Hematopoietic multipotent progenitor cell treated with erythropoietin and hydrocortisone succinate and interleukin-3 and kit ligand, for 6 days (in vitro differentiated cells): Measurements from ENCODE around the gene PLCE1.

ENCODE experiments used
- DNase-seq: peaks from one replicate; pipeline ENCODE4 v3.0.0-alpha.2; 2015

Gene PLCE1

GRCh38 chr10:93995182-93995581 lies 1.5 kb downstream of the PLCE1 start:
- no peak for DNase-seq

DNA sequence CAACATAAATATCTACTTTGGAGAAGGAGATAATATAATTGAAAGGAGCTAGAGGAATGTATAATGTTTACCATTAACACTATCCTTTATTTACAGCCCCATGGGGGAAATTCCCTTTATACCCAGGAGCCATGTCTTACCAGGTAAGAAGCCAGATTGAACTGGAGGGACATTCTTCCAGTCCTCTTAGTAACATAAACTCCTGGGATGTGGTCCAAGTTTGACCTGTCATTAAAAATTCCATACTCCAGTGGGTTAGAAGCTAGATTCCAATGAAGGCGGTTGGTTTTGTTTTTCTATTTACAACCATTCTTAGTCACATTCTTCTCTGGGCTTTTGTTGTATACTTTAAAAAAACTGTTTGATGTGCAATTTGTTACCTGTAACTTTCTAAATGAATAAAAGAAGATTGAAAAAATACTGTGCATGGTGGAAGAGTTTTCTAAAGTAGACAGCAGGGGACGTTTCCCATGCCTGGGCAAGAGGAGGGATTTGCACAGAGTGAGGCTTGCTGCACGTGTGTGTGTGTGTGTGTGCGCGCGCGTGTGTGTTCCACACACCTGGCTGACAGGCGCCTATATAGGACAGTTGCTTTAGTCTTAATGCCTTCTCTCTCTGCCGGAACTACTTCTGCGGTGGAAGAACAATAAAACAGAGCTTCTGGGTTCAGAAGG lies 2.0 kb downstream of the PLCE1 start:
- DNase-seq, result no peak

- DNase-seq, result no peak
Observed at GRCh38 chr10:93996551-93996950, 2.8 kb downstream of the PLCE1 start.

DNA sequence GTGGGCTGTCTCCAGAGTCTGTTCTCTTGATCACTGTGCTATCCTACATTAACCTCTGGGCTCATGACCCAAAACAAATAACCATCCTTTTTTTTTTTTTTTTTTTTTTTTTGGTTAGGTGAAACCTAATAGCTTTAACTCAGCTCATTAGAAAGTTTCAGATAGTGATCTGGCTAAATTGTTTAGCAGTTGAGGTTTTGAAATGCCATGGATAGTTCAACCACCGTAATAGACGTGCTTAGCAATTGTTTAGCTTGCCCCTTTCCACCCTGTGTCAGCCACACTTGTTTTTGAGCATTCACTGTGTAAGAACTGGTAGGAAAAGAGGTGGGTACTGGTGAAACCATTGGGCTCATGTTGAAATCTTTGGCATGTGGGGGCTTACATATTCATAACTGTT lies 3.8 kb downstream of the PLCE1 start:
- DNase-seq, result no peak

DNA sequence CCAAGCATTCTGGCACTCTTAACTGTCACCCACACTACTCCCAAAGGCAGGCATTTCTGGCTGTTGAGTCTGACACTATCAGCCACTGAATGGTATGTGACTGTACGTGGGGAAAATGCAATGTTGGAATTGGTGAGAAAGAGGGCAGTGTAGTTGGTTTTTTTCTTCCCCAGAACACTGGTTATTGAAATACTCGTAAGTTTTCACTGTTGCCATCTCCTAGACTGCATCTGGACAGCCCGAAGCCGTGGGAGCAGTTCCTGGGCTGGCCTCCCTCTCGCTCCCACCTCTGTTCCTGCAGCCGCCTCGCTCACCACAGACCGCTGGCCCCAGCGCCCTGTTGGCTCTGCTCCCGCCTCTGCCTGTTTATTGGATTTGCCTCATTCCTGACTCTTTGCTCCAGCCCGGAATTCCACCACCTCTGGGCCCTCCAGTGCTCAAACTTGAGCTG lies 5.7 kb downstream of the PLCE1 start:
- no peak for DNase-seq

GRCh38 chr10:94000638-94001415 lies 7.1 kb downstream of the PLCE1 start:
- no peak for DNase-seq

- no peak for DNase-seq
Observed at GRCh38 chr10:94001416-94001810, 7.7 kb downstream of the PLCE1 start.

- DNase-seq, result no peak
Observed at GRCh38 chr10:94002156-94002555, 8.4 kb downstream of the PLCE1 start.

GRCh38 chr10:94003488-94003887 lies 9.8 kb downstream of the PLCE1 start:
- no peak for DNase-seq

DNA sequence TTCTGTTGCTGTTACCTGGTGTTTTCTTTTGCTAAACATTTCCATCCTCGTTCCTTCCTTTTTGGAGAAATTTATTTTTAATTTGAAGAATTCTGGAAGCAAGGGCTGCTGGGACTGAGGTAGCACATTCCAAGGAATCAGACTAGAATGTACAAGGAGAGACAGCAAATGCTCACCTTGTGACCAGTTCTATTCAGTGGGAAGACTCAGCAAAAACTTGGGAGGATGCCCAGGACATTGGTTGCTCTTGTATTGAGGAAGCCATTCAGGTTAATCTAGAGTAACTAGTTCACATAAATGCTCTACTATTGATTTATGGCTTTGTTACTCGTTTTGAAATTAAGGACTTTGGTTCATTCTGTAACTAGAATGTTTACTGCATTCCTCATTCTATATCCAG lies 11.3 kb downstream of the PLCE1 start:
- DNase-seq, result no peak

GRCh38 chr10:94006591-94007550 lies 13.1 kb downstream of the PLCE1 start:
- no peak for DNase-seq

DNA sequence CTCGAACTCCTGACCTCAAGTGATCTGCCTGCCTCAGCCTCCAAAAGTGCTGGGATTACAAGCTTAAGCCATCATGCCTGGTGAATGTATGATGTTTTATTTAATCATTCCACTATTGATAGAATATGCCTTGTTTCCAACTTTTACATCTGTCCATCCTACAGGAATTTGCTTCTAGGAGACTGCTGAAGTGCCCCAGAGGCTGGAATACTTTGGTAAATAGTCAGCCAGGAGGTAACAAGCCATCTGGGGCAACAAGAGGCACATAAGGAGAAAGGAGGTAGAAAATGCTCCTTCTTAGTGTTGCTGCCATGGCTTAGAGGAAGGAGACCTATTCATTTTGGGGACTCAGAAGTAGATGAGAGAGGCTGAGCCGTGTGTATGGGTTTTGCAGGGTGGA lies 14.8 kb downstream of the PLCE1 start:
- no peak for DNase-seq

GRCh38 chr10:94010116-94010515 lies 16.4 kb downstream of the PLCE1 start:
- DNase-seq, result no peak

DNA sequence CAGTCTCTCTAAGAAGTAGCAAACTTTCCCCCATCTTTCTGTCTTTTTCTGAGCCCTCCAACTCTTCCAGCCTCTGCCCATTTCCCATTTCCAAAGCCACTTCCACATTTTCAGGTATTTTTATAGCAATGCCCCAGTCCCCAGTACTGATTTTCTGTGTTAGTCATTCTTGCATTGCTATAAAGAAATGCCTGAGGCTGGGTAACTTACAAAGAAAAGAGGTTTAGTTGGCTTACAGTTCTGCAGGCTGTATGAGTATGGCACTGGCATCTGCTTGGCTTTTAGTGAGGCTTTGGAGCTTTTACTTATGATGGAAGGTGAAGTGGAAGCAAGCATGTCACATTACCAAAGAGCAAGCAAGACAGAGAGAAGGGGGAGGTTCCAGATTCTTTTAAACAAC lies 17.2 kb downstream of the PLCE1 start:
- DNase-seq, result no peak

GRCh38 chr10:94011296-94011695 lies 17.6 kb downstream of the PLCE1 start:
- DNase-seq, result no peak

GRCh38 chr10:94012834-94013233 lies 19.1 kb downstream of the PLCE1 start:
- DNase-seq, result no peak

- no peak for DNase-seq
Observed at GRCh38 chr10:94013331-94013760, 19.6 kb downstream of the PLCE1 start.

DNA sequence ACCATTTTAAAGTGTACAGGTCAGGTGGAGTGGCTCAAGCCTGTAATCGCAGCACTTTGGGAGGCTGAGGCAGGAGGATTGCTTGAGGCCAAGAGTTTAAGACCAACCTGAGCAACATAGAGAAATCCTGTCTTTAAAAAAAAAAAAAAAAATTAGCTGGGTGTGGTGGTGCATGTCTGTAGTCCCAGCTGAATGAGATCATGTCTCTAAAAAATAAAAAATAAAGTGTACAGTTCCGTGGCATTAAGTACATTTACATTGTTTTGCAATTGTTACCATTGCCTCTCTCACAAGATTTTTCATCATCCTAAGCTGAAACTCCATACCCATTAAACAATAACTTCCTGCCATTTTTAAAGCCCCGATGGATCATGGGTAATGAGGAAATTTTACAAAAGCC lies 20.6 kb downstream of the PLCE1 start:
- DNase-seq, result no peak

GRCh38 chr10:94016727-94017714 lies 23.3 kb downstream of the PLCE1 start:
- no peak for DNase-seq

DNA sequence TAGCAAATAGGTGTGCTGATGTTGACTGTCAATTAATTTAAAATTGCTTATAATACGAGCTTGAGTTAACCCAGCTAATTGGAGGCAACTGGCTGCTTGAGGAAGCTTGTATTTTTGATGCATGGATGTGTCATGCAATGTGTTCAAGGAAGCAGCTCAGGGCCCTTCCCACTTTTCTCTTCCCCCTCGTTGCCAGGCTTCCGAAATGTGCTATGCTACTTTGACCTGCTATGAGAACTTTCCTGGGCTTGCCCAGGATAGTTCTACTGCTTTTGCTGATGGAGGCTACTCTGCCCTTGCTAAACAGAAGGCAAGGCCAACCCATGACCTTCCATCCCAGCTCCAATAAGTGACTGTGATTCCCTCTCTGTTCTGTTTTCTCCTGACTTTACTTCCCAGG lies 24.4 kb downstream of the PLCE1 start:
- no peak for DNase-seq

GRCh38 chr10:94023906-94024305 lies 30.2 kb downstream of the PLCE1 start:
- no peak for DNase-seq

DNA sequence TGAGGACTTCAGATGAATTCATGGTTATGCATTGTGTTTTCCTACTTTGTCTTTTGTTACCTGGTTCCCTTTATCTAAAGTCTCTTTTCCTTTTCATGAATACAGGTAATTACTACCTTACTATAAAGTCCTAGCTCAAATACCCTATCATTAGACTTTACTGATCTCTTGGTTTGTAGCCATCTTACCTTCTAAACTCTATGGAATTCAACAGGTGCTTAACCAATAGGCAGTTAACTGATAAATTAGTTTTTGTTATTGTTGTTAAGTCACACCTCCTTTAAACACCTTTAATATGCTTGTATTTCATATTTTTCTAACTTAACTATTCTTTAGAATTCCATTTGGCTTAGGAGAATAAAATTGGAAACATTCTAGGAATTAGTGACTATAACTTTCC lies 30.7 kb downstream of the PLCE1 start:
- no peak for DNase-seq
